KBM-7 (cell line): ENCODE results near the gene FRY.

Experiments
- DNase-seq: peaks from one replicate; pipeline ENCODE4 v3.0.0-alpha.2; 2015
- in situ Hi-C: fragments of 300-500 bp; cut with MboI; formaldehyde crosslinking; loops from 2 replicates; pipeline ENCODE4 v1.14.3; 2020; ENCODE audit warnings: low sequenced_read_pairs, low pct_unique_long_range_greater_than_20kb, mixed read lengths

FRY gene

DNA sequence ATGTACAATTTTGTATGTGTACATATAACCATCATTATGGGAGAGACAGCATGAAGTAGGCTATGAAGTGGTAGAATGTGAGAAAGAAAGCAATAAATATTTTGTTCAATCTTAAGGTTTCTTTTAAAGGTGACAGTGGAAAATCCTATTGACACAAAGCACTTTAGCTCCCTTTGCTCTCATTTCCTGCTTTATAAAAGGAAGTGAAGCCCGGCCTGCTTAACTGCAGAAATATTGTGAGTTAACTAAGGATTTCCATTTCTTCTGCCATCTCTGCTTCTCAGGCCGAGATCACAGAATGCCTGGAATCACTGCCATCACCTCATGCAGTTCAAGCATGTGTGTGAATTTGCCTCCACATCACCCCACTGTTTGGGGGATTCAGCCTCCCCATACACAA lies 83.5 kb downstream of the FRY start:
- DNase-seq: peak; percentile 46
- in situ Hi-C loops: no loop called here

DNA sequence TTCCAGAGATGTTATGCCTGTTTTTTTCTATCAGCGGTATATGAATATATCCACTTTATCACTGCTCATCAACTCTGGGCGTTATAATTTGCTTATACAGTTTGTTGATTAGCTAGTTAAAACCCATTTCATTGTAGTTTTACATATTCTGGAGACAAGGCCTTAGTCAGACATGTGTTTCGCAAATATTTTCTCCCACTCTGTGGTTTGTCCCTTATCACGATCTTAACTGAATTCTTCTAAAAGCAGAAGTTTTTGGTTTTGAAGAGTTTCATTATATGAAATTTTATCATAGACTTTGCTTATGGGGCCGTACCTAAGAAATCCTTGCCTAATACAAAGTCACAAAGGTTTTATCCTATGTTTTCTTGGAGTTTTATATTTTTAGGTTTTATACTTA lies 84.6 kb downstream of the FRY start:
- peak; percentile 82 for DNase-seq
- in situ Hi-C loops: no loop called here

DNA sequence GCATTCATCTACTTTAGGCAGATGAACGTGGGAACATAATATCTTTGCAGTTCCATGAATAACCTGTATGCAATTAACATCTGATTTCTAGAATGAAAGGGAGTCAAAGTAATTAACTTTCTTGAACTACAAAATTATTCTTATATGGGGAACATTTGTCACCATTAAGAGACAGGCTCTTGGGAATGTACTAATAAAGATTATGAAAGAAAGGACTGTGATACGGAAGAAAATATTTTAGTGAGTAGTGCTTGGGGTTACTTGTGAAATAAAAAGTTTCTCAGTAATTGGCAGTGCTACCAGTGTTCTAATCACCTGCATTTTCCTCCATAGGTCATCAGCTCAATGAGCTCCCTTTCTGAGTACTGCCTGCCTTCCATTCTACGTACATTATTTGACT lies 85.4 kb downstream of the FRY start:
- in situ Hi-C loops: no loop called here
- DNase-seq: no peak

DNA sequence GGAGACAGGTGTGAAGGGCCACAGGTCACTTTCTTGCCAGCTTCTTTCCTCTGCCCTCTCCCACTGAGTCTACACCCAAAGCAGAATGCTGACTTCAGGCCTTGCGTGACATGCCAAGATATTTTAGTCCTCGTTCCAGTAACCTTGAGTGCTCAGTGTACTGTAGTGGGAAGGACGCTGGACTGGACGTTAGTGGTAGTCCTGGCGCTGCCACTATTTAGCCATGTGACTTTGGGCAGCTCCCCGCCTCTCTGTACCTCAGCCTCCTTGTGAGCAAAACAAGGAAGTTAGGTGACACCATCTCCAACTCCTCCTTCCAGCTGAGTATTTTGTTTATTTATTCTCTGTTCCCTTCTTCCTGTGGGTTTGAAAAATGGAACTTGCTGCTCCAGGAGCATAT lies 86.1 kb downstream of the FRY start:
- DNase-seq: peak; percentile 88
- in situ Hi-C loops: no loop called here

DNA sequence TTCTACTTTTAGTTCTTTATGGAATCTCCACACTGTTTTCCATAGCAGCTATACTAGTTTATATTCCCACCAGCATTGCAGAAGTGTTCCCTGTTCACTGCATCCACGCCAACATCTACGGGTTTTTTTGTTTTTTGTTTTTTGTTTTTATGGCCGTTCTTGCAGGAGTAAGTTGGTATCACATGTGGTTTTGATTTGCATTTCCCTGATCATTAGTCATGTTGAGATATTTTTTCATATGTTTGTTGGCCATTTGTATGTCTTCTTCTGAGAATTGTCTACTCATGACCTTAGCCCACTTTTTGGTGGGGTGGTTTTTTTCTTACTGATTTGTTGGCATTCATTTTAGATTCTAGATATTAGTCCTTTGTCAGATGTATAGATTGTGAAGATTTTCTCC lies 89.7 kb downstream of the FRY start:
- DNase-seq: no peak
- in situ Hi-C loops: no loop called here

DNA sequence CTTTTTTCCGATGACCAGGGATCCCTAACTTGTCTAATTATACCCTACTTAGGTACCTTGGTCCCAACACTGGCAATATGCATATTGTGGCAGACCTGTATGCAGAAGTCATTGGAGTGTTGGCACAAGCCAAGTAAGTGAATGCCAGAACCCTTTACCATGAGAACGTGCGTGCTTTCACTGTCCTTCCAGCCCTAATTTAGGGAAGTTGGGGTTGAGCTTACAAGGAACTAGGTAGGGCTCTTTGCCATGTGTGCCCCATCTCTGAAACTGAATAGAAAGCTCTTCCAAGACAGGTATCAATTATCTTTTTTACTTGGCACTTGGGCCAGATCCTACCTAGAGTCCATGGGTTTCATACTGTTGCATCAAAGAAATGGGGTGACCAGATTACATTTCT lies 93.2 kb downstream of the FRY start:
- DNase-seq: peak; percentile 60
- in situ Hi-C loops: no loop called here

DNA sequence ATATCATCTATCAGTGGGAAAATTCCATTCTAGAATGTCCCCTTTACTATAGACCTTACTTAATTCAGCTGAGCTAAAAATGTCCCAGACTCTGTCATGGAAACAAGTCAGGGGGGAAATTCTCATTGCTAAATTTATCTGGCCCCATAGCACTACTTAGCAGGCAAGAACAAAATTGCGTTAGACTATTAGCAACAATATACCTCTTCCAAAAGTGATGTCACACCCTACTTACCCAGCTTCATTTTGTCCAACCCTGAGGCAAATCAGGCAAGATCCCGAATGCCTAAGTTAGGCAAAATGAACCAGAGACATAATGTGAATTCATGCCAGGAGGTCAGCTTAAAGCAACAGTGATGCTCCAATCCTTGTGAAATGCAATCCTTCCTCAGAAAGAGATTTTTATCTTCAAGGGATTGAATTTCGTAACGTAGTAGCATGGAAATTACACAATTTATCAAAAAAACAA lies 93.7 kb downstream of the FRY start:
- in situ Hi-C loops: no loop called here
- DNase-seq: no peak

DNA sequence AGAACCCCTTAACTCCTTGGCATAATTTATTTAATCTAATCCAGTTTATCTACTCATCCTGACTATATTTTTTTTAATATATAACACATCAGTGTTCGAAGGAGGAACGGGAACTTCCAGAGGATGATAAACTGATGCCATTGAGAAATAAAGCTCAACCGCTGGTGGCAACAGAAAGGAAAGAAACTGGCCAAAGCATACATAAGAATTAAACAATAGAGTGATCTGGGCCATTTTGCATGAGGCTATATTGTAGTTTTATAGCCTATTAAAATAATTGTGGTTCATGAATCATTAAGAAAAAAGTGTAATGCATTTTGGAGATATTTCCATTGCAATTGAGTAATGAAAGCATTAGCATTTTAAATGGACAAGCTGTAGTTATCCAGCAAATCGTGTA lies 94.2 kb downstream of the FRY start:
- no peak for DNase-seq
- in situ Hi-C loops: no loop called here

DNA sequence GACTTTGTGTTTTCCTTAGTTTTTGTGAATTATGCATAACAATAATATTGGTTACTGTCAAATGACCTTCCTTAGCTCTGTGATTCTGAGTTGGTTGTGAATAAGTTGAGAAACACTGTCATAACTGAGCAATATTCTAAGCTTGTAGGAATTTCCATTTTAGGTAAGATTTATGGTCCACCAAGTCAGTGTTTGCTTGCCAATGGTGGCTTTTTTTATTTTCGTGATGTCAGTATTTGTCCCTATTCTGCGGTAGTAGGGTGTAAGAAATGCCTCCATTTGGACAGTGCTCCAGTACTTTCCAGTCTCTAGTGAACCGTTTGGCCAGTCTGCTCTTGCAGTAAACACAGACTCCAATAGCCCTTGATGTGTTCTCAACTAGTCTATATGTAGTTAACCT lies 94.7 kb downstream of the FRY start:
- DNase-seq: no peak
- in situ Hi-C loops: no loop called here

DNA sequence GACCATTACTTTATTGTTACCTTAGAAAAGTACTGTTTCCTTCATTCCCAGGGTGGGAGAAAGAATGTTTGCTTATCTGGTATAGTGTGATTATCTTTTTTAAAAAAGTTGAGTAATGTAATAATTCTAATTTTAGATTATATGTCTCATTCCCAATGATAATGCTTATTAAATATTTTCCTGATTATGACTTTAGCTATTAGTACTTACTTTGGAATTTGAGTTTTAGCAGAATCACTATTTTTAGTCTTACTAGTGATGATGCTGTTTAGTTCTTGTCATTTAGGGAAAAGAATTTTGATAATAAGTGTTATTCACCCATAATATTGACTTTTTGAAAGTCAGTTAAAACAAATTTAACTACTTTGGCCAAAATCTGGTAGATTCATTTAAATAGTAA lies 95.2 kb downstream of the FRY start:
- in situ Hi-C loops: no loop called here
- DNase-seq: no peak

DNA sequence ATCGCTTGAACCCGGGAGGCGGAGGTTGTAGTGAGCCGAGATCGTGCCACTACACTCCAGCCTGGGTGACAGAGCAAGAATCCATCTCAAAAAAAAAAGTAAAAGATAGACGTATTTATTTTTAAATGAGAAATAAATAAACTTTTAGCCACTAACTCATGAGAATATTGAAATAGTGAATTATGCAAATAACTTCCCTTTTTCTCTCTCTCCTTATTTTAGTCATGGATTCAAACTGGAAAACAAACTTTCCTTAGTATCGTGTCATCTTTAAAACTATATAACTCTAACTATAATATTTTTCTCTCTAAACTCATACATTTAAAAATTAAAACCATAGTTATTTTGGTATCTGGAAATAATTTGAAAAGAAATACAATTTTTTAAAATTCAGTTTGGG lies 96.1 kb downstream of the FRY start:
- in situ Hi-C loops: no loop called here
- DNase-seq: no peak

DNA sequence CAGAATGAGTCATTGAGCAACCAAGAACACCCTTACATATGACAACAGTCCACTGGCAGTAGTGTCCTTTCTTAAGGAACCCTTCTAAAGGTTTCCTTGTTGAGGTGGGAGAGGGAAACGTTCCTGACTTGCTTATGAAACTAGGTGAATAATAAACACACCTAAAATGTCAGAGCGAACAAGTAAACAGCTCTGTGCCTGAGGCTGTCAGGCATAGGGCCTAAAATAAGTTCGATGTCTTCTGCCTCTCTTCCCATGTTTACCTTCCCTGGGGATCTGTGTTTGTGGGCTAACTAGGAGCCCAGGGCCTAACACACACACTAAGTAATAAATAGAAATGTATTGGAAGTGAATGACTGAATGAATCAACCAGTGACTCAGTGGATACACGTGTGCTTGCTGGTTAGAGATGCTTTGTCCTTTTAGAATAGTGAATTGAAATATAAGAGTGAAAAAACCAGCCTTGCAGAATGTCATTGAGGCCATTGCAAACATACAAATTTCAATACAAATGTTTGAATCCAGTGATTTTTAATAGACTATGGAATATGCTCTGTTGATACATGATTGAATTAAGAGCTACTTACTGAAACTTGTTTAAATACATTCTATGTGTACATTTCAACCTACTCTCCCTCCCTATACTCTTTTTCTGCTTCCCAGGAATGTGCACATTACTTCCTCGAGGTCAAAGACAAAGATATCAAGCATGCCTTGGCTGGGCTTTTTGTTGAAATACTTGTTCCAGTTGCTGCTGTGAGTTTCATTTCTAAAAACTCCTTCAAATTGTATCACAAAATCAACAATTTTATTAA lies 102.9 kb downstream of the FRY start:
- no peak for DNase-seq
- in situ Hi-C loops: no loop called here

DNA sequence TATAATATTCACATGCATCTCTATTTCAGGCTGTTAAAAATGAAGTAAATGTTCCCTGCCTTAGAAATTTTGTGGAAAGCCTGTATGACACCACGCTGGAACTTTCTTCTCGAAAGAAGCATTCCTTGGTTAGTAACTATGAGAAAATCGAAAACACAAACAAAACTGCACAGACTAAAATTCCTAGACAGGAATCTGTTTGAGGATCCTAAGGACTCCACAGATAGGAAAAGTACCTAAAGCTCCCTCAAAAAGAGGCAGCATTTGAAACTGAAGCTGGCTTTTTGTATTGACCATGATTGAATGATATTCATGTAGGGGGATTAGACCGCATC lies 103.4 kb downstream of the FRY start:
- in situ Hi-C loops: no loop called here
- no peak for DNase-seq

DNA sequence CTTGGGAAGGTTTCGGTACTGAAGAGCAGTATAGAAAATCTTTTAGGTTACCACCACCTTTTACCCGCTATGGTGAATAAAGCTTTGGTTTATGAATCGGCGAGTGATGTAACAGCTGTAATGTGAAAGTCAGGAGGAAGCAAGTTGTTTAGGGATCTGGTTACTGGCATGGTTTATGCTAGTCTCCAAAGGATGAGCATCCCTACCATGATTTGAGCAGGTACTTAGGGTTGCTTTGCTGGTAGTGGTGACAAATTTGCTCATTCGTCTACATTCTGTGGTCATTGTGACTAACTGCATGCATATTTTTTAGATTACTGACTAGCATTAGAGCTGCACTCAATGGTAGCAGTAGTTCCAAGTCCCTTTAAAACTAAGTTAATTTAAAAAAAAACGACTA lies 104.1 kb downstream of the FRY start:
- DNase-seq: no peak

DNA sequence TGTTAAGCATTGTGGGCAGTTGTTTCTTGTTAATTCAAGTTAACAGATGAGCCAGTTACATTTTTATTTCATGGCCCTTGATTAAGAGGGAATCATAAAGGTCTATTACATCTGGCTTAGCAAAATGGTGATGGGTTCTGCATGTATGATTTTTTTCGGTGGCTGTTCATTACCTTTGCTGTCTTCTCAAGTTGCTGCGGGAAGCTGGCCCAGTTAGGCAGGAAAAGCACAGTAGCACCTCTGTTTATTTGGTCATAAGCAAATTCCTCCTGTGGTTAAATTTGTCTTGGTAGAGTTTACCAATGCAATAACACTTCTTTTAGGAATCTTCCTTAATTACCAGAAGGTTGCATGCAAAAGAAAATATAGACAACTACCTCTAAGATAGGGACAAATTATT lies 104.5 kb downstream of the FRY start:
- in situ Hi-C loops: no loop called here
- DNase-seq: no peak

More for the DNA sequence above, 104.1 kb downstream of the FRY start:
- in situ Hi-C loops: no loop called here

DNA sequence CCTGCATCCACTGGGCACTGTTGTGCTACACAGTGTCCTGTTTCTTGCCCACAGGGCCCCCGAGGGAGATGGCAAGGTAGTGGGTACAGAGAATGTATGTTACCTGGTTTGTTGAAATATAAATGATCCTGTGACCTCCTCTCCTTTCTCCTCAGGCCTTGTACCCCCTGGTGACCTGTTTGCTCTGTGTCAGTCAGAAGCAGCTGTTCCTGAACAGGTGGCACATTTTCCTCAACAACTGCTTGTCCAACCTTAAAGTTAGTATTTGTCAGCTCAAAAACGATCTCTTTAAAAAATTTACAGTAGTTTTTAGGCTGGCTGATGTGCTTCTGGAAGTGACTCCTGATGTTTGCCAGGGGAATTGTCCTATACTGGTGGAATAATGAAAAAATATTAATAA lies 105.1 kb downstream of the FRY start:
- no peak for DNase-seq
- in situ Hi-C loops: no loop called here

DNA sequence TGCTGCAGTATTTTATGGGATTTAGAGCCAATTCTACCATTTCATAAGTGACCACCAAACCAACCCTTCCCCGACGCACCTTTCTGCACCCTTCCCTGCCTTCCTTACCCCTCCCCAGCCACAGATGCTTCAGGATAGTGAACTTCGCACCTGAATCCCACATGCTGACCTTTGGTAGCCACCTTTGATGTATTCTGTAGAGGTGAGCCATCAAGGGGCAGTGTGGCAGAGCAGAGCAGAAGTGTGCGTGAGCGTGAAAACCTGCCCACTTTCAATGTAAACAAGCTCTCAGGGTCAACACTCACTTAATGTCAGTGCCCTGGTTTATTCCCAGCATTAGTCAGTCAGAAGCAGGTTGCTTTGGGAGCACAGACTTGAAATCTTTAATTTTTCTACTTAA lies 107.7 kb downstream of the FRY start:
- in situ Hi-C loops: no loop called here
- no peak for DNase-seq

DNA sequence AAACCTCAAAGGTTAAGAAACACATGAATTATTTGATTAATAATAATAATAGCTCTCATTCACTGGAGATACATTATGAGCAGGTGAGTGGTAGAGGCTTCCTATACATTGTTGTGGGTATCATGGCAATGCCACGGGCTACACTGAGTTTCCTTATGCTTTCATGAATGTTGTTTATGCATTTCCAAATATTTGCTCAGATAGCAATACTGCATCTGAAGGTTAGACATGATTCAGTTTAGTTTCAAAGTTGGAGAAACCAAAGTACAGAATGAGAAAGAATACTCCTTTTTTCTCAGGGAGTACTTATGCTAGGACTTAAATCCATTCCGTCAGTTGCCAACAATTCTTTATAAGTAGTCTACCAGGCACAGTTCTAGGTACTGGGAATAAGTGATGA lies 108.5 kb downstream of the FRY start:
- in situ Hi-C loops: no loop called here
- DNase-seq: no peak

DNA sequence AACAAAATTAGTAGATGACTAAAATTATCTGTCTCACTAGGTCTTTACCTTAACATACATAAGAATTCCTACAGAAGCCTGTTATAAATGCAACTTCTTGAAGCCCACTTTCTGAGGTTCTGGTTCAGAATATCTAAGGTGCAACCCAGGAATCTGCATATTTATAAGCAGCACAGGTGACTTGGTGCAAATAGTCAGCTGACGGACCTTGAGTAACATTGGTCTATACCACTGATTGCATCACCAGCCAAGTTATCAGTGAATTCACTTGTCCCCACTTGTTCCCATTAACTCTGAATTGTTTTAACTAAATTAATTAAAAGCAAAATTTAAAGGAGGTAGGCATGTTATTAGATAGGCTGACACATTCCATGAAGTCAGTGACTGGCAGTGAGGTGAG lies 109.9 kb downstream of the FRY start:
- in situ Hi-C loops: no loop called here
- DNase-seq: no peak

DNA sequence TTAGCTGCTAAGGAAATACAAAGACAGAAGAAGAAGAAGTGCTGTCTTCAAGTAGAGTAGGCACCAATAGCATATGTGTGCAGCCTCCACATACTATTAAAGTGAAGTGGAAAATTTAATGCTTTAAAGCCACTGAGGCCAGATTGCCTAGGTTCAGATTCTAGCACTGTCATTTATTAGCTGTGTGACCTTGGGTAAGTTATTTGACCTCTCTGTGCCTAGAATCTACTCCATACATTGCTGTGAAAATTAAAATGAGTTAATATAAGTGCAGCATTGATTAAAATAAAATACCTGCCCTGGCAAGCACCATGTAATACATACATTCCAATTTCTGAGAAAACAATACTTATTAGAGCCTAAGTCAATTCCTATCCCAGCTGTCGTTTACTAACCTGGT lies 110.5 kb downstream of the FRY start:
- in situ Hi-C loops: no loop called here
- no peak for DNase-seq

DNA sequence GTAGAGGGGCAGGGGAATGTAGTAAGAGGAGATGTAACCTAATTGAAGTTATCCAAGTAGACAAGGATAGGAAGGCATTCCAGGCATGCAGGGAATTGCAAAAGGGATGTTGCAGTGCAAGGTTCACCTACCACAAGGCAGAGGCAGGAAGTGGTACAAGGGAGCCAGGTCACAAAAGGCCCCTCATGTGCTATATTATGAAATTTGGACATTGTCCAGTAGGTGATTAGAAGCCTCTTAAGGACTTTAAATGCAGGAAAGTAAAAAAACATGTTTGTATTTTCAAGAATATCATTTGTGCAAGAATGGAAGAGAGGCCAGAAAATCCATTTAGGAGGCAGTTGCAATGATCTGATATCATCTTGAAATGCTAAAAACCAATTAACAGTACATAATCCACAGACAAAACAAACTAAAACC lies 111.4 kb downstream of the FRY start:
- no peak for DNase-seq
- in situ Hi-C loops: no loop called here
